Ishikawa (cell line): Measurements from ENCODE around the gene MAS1.

Experiments used
- CEBPB ChIP-seq: IDR thresholded peaks from 2 replicates; pipeline ENCODE4 v1.6.1; 2012
- CREB1 ChIP-seq: IDR thresholded peaks from 2 replicates; pipeline ENCODE4 v1.6.1; 2012; ENCODE audit warnings: low read depth
- EGR1 ChIP-seq: IDR thresholded peaks from 2 replicates; pipeline ENCODE4 v1.6.1; 2012
- EP300 ChIP-seq: IDR thresholded peaks from 2 replicates; pipeline ENCODE4 v1.6.1; 2012; ENCODE audit warnings: borderline replicate concordance
- REST ChIP-seq: IDR thresholded peaks from 2 replicates; pipeline ENCODE4 v1.6.1; 2012; ENCODE audit warnings: low read depth, mild to moderate bottlenecking
- TAF1 ChIP-seq: IDR thresholded peaks from 2 replicates; pipeline ENCODE4 v1.6.1; 2012; ENCODE audit warnings: low read depth, mild to moderate bottlenecking
- TEAD4 ChIP-seq: IDR thresholded peaks from 2 replicates; pipeline ENCODE4 v1.6.1; 2012
- YY1 ChIP-seq: IDR thresholded peaks from 2 replicates; pipeline ENCODE4 v1.6.1; 2012; ENCODE audit warnings: low read depth
- TF ChIP-seq, protein P1 (sequence below): IDR thresholded peaks from 2 replicates; pipeline ENCODE4 v1.6.1; 2012

DNA sequence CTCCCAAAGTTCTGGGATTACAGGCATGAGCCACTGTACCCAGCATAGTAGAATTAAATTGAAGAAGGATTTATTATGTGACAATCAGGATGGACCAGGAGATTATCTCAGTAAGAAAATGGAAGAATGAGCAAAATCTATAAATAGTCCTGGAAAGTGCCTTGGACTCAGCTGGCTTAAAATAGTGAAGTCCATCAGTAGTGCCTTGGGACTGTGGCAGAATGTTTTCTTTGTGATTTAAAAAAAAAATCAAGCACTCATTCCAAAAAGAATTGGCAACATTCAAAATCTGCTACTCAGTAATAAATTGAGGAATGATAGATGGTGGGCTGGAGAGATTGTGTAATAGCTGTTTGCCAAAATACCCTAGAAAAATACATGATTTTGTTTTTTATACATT, 37.0 kb upstream of the MAS1 start:
- TF ChIP-seq TAF1 (no peak), EGR1 (no peak), YY1 (no peak), CEBPB (no peak), TEAD4 (no peak), EP300 (no peak), CREB1 (no peak), REST (no peak)
- TF ChIP-seq, protein P1, sequence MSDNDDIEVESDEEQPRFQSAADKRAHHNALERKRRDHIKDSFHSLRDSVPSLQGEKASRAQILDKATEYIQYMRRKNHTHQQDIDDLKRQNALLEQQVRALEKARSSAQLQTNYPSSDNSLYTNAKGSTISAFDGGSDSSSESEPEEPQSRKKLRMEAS = no peak
